ENCODE results near the gene KRT5. TPM values are rescaled to one million over a fixed set of nuclear protein-coding genes. Genes with fewer than 3 reads are reported as not detected.

KRT5 gene
- total RNA-seq, 1 donor, result 0.36 TPM

DNA sequence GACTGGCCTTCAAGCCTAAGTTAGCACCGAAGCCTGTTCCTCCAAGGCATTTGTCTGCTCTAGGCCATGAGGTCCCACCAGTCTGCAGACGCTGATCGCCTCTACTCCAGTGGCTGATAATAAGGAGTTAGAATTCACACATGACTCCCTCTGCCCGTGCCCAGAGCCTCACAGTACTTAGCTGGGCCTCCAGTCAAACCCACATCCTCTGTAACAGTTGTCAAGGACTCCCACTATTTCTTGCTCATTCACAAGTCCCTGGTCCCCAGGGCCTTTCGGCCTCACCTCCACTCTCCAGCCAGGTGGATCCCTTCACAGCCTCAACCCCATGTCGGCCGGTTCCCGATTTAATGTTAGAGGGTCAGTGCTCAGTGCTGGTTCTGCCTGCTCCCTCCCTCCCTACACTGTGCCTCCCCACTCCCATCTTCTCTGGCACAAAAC, 6.3 kb upstream of the KRT5 start:
- Histone ChIP-seq H3K27ac (ENCODE audit: low read depth, low read length) (no peak overlapping the region), H3K4me2 (ENCODE audit: insufficient read depth, low read length) (no peak overlapping the region), H4K20me1 (ENCODE audit: insufficient read depth, low read length) (no peaks in the 10 kb centered on the region), H3K4me3 (ENCODE audit: insufficient read depth, low read length) (no peak overlapping the region), H3K9me3 (ENCODE audit: low read depth, low read length) (no peaks in the 10 kb centered on the region), H3K4me1 (ENCODE audit: insufficient read depth, low read length) (peaks cover under 1% of the 10 kb centered on the region), H3K27me3 (ENCODE audit: insufficient read depth, low read length) (peaks cover 27% of the 10 kb centered on the region), H2AFZ (ENCODE audit: low read length) (no peak overlapping the region), H3K79me2 (ENCODE audit: insufficient read depth, low read length) (no peaks in the 10 kb centered on the region), H3K36me3 (ENCODE audit: insufficient read depth, low read length) (no peaks in the 10 kb centered on the region)
- TF ChIP-seq, protein P1, sequence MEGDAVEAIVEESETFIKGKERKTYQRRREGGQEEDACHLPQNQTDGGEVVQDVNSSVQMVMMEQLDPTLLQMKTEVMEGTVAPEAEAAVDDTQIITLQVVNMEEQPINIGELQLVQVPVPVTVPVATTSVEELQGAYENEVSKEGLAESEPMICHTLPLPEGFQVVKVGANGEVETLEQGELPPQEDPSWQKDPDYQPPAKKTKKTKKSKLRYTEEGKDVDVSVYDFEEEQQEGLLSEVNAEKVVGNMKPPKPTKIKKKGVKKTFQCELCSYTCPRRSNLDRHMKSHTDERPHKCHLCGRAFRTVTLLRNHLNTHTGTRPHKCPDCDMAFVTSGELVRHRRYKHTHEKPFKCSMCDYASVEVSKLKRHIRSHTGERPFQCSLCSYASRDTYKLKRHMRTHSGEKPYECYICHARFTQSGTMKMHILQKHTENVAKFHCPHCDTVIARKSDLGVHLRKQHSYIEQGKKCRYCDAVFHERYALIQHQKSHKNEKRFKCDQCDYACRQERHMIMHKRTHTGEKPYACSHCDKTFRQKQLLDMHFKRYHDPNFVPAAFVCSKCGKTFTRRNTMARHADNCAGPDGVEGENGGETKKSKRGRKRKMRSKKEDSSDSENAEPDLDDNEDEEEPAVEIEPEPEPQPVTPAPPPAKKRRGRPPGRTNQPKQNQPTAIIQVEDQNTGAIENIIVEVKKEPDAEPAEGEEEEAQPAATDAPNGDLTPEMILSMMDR (IDR thresholded peaks at IDR 0.05; ENCODE audit: extremely low read depth, low read depth, low read length), result no peak
- no peak for DNase-seq (ENCODE audit: insufficient read length, low spot score, missing footprints)

DNA sequence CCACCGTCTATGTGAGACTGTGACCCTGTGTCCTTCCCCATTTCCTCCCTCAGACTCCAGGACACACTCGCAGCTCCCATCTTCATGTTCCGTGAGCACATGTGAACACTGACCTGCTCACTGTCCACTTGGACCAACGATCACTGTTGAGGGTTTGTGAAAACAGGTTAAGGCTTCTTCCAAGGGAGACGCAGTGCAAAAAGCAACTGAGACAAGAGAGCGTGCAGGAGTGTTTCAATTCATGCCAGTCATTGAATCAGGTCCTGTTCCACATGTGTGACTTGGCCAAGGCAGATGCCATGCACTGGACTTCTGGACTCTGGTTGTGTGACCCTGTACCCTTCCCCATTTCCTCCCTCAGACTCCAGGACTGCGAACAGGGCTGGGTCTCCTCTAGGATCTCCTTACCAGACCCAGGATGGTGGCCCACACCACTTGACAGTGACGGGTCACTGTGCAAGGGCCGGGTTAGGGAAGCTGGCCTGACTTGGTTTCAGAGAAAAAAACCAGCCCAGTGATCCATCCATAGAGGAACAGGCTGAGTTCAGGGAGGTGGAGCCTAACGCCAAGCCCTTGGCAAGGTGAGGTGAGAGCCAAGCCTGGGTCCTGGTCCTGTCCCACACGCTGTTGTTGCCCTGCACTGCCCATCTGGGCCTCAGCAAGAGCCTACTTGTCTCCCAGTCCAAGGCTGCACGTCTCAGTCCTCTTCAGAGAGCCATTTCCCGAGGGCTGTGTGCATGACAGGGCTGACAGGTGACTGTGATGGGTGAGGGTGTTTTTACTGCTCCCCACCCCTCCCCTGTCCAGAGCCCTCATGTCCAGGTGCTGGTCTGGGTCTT, 5.7 kb upstream of the KRT5 start:
- TF ChIP-seq, protein P1 (IDR thresholded peaks at IDR 0.05; ENCODE audit: extremely low read depth, low read depth, low read length), result no peak
- Histone ChIP-seq H3K4me1 (ENCODE audit: insufficient read depth, low read length) (peaks cover 5% of the 10 kb centered on the region), H3K27me3 (ENCODE audit: insufficient read depth, low read length) (peaks cover 27% of the 10 kb centered on the region), H3K36me3 (ENCODE audit: insufficient read depth, low read length) (no peaks in the 10 kb centered on the region), H3K27ac (ENCODE audit: low read depth, low read length) (no peak overlapping the region), H4K20me1 (ENCODE audit: insufficient read depth, low read length) (no peaks in the 10 kb centered on the region), H3K4me2 (ENCODE audit: insufficient read depth, low read length) (no peak overlapping the region), H3K4me3 (ENCODE audit: insufficient read depth, low read length) (no peak overlapping the region), H3K9me3 (ENCODE audit: low read depth, low read length) (no peaks in the 10 kb centered on the region), H3K79me2 (ENCODE audit: insufficient read depth, low read length) (no peaks in the 10 kb centered on the region), H2AFZ (ENCODE audit: low read length) (no peak overlapping the region)
- DNase-seq (ENCODE audit: insufficient read length, low spot score, missing footprints), result no peak

DNA sequence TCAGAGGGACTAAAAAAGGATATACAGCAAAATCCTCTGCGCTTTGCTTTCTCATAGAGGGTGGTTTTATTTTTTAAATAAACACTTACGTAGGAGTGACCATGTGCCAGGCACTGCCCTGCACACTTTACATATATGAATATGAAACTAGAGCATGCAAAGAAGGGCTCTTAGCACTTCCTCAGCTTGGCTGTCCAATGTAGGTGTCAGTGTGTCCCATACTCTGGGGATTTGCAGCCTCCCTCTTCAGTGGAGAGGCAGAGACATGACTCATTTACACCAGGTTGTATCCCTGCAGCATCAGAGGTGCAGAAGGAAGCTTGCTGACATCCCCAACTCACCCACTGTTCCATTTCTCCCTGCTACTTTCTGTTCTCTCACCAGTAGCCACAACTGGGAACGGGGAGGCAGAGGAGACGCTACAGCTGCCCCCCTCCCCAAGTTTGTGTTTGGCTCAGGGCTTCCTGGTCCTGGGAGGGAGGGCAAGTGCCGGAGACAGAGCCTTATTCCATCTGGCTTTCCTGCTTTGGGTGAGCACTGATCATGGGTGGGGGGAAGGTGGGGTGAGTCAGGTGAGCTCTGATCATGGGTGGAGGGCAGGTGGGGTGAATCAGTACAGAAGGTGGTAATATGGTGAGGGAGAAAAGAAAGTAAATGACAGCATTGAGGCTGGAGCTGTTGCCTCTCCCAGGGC, 4.9 kb upstream of the KRT5 start:
- Histone ChIP-seq H3K4me3 (ENCODE audit: insufficient read depth, low read length) (no peak overlapping the region), H2AFZ (ENCODE audit: low read length) (no peak overlapping the region), H4K20me1 (ENCODE audit: insufficient read depth, low read length) (no peaks in the 10 kb centered on the region), H3K9me3 (ENCODE audit: low read depth, low read length) (no peaks in the 10 kb centered on the region), H3K27ac (ENCODE audit: low read depth, low read length) (no peak overlapping the region), H3K4me2 (ENCODE audit: insufficient read depth, low read length) (no peak overlapping the region), H3K36me3 (ENCODE audit: insufficient read depth, low read length) (no peaks in the 10 kb centered on the region), H3K27me3 (ENCODE audit: insufficient read depth, low read length) (peaks cover 27% of the 10 kb centered on the region), H3K4me1 (ENCODE audit: insufficient read depth, low read length) (peaks cover 5% of the 10 kb centered on the region), H3K79me2 (ENCODE audit: insufficient read depth, low read length) (no peaks in the 10 kb centered on the region)
- no peak for DNase-seq (ENCODE audit: insufficient read length, low spot score, missing footprints)
- TF ChIP-seq, protein P1 (IDR thresholded peaks at IDR 0.05; ENCODE audit: extremely low read depth, low read depth, low read length), result no peak
